Activated naive CD8-positive, alpha-beta T cell treated with anti-CD3 and anti-CD28 coated beads, Interleukin-2, amount 10 ng/mL, durations not matched to agents 7 days and 5 days (primary cell): ENCODE measurements around the gene SERTAD3. TPM values are rescaled to one million over a fixed set of nuclear protein-coding genes. Genes with fewer than 3 reads are reported as not detected.

ENCODE experiments used
- ATAC-seq: fragments of 150-1000 bp; cut with Tn5 transposase; one replicate; pipeline ENCODE4 v1.10.0; 2021; ENCODE audit warnings: low read depth, moderate library complexity
- POLR2A ChIA-PET: fragments of 350-600 bp; sonication (Branson Sonifier 250); formaldehyde crosslinking; loops from one replicate; lab custom pipeline; 2021; ENCODE audit warnings: antibody characterized with exemption; lab: Charles Lee
- DNase-seq: peaks from one replicate; pipeline ENCODE4 v3.0.0; 2021
- H3K27ac Mint-ChIP-seq: one replicate; pipeline ENCODE4 v1.8.0; 2022; ENCODE audit warnings: mild to moderate bottlenecking, mixed read lengths
- H3K27me3 Mint-ChIP-seq: one replicate; pipeline ENCODE4 v1.8.0; 2022; ENCODE audit warnings: mild to moderate bottlenecking, moderate library complexity, mixed read lengths
- H3K36me3 Mint-ChIP-seq: one replicate; pipeline ENCODE4 v1.8.0; 2021; ENCODE audit warnings: mild to moderate bottlenecking, mixed read lengths
- H3K4me1 Mint-ChIP-seq: one replicate; pipeline ENCODE4 v1.8.0; 2021; ENCODE audit warnings: mixed read lengths
- H3K4me3 Mint-ChIP-seq: one replicate; pipeline ENCODE4 v1.8.0; 2022; ENCODE audit warnings: mild to moderate bottlenecking, moderate library complexity, mixed read lengths
- H3K9me3 Mint-ChIP-seq: one replicate; pipeline ENCODE4 v1.8.0; 2021; ENCODE audit warnings: mixed read lengths
- total RNA-seq, 2 experiments: library from RNA; stranded (reverse); gene quantifications; one replicate each; pipeline ENCODE4 v1.2.3, GENCODE V29; 2021

SERTAD3 gene
- total RNA-seq, 2 experiments from 2014 or later, result 12.9 to 13.5 TPM

DNA sequence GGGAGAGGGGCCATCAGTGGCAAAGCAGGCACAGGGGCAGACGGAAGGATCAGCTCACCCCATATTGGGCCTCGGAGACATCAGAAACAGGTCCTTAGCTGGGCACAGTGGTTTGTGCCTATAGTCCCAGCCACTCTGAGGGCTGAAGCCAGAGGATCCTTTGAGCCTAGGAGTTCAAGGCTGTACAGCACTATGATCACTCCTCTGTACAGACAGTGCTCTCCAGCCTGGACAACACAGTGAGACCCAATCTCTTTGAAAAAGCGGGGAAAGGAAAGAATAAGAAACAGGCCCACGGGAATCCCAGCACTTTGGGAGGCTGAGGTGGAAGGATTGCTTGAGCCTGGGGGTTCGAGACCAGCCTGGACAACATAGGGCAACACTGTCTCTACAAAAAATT is 24.4 kb downstream of the SERTAD3 start:
- Mint-ChIP-seq H3K4me3 (peak overlapping the region; percentile 44), H3K27me3 (peaks cover 2% of the 10 kb centered on the region), H3K9me3 (no peaks in the 10 kb centered on the region), H3K36me3 (peaks cover 1% of the 10 kb centered on the region), H3K4me1 (peaks cover 36% of the 10 kb centered on the region), H3K27ac (no peak overlapping the region)
- POLR2A ChIA-PET, result interaction anchor here (0.9 to 3.8 kb wide), 7 partner anchors 10 to 114 kb away, joined by 3 to 35 read pairs (median 9); partner anchors contain the start of genes BLVRB, C19orf47, PLD3 and SERTAD3
- DNase-seq (no peak), ATAC-seq (no peak)

DNA sequence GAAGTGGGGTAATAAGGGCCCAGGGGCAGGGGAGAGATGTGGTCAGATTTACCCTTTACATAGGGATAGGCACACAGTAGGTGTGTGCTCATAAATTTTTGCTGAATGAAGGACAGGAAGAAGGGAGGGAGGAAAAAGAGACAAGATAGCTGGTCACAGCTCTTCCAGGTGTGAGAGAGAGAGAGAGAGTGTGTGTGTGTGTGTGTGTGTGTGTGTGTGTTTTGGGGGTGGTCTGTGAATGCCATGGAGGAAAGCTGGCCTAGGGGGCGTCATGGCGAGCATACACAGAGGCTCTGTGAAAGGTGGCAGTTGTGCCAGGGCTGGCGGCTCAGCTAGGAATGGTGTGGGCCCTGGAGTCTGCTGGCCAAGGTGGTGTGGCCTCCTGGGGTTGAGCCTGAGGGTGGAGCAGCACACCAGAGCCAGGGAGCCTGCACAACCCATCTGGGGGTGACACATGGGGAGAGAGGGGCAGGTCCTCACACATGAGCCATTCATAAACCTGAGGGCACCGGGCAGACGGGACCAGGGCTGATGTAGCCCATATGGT is 25.0 kb downstream of the SERTAD3 start:
- no peak for ATAC-seq
- POLR2A ChIA-PET, result interaction anchor here (3.8 kb wide), 1 partner anchor 24 kb away, joined by 35 read pairs; the partner anchor contains the start of gene SERTAD3
- no peaks in the 10 kb centered on the region for H3K9me3 Mint-ChIP-seq
- no peaks in the 10 kb centered on the region for H3K36me3 Mint-ChIP-seq
- peak overlapping the region; percentile 54 for H3K27ac Mint-ChIP-seq
- peaks cover 32% of the 10 kb centered on the region for H3K4me1 Mint-ChIP-seq
- H3K4me3 Mint-ChIP-seq, result no peak overlapping the region
- peaks cover 2% of the 10 kb centered on the region for H3K27me3 Mint-ChIP-seq
- DNase-seq, result no peak

DNA sequence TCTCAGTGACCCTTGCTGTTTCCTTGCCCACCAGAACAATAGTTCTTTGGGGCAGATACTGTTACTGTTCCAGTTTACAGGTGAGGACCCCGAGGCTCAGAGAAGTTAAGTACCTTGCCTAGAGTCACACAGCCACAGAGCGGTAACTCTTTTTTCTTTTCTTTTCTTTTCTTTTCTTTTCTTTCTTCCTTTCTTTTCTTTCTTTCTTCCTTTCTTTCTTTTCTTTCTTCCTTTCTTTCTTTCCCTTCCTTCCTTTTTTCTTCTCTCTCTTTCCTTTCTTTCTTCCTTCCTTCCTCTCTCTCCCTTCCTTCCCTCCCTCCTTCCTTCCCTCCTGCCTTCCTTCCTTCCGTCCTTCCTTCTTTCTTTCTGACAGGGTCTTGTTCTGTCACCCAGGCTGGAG is 26.1 kb downstream of the SERTAD3 start:
- POLR2A ChIA-PET, result interaction anchor here (3.1 kb wide), 1 partner anchor 15 kb away, joined by 12 read pairs; no protein-coding TSS in a partner anchor
- Mint-ChIP-seq H3K4me1 (peaks cover 37% of the 10 kb centered on the region), H3K27me3 (peaks cover 2% of the 10 kb centered on the region), H3K27ac (peak overlapping the region; percentile 27), H3K36me3 (no peaks in the 10 kb centered on the region), H3K9me3 (no peaks in the 10 kb centered on the region), H3K4me3 (no peak overlapping the region)
- no peak for DNase-seq
- no peak for ATAC-seq

DNA sequence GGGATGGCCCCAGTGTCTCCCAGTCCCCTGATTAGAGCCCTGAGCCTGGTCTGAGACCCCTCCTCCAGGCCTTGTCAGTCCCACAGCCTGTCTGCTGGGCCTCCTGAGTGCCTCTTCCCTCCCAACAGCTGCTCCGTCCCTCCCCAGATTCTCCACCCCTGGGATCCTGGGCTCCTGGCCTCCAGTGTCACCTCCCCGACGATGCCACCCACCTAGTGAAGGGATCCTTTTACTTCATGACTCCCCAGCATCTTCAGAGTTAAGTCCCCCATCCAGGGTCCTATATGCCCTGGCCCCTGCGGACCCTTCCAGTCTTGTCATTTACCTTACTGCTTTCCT is 26.5 kb downstream of the SERTAD3 start:
- H3K4me1 Mint-ChIP-seq, result peaks cover 37% of the 10 kb centered on the region
- POLR2A ChIA-PET, result interaction anchor here (3.1 kb wide), 1 partner anchor 14 kb away, joined by 12 read pairs; no protein-coding TSS in a partner anchor
- H3K4me3 Mint-ChIP-seq, result no peak overlapping the region

DNA sequence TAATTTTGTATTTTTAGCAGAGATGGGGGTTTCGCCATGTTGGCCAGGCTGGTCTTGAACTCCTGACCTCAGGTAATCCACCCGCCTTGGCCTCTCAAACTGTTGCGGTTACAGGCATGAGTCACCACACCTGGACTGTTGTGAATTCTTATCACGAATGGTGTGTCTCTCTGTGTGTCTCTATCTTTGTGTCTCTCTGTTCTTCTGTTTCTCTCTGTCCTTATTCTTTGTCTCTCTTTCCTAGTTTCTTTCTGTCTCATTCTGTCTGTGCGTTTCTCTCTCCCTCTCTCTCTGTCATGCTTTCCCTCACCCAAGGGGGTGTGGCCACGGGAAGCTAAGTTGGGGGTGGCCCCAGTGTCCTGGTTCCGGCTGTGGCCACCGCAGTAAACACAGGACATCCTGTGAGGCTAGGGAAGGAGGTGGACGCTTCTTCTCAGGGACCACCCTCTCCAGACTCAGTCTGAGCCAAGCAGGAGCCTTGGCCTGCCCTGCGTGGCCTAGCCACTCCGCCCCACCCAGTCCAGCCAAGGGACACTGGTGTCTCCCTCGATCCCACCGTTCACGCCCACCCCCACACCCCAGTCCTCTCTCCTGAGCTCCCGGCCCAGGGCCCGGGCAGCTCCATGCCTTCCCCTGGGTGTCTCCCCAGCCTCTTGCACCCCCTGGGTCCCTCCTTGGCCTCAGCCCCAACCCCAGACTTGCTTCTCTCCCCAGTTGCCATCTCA is 27.1 kb downstream of the SERTAD3 start:
- peak overlapping the region; percentile 43 for H3K4me3 Mint-ChIP-seq
- H3K27me3 Mint-ChIP-seq, result peaks cover 2% of the 10 kb centered on the region
- H3K4me1 Mint-ChIP-seq, result peaks cover 34% of the 10 kb centered on the region
- no peak for DNase-seq
- H3K36me3 Mint-ChIP-seq, result no peaks in the 10 kb centered on the region
- no peaks in the 10 kb centered on the region for H3K9me3 Mint-ChIP-seq
- ATAC-seq, result no peak
- POLR2A ChIA-PET, result interaction anchor here (3.1 kb wide), 1 partner anchor 14 kb away, joined by 12 read pairs; no protein-coding TSS in a partner anchor
- H3K27ac Mint-ChIP-seq, result peak overlapping the region; percentile 83

More for the DNA sequence above, 26.5 kb downstream of the SERTAD3 start:
- peaks cover 2% of the 10 kb centered on the region for H3K27me3 Mint-ChIP-seq
- no peaks in the 10 kb centered on the region for H3K9me3 Mint-ChIP-seq
- ATAC-seq, result no peak
- no peak for DNase-seq
- no peaks in the 10 kb centered on the region for H3K36me3 Mint-ChIP-seq
- peak overlapping the region; percentile 27 for H3K27ac Mint-ChIP-seq

DNA sequence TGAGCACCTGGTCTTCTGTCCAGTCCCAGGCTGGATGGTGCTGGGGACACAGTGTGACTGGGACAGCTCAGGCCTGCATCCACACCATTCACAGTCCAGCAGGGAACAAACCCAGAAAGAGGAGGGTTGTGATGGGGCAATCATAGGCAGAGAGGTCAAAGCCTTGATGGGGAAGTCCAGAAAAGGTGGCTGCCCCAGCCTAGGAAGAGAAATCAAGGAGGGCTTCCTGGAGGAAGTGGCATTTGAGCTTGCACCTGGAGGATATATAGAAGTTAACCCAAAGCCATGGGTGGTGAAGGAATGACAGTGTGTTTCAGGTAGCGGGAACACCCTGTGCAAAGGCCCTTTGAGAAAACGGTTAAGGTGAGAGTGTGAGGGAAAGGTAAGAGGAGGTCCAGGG is 28.4 kb downstream of the SERTAD3 start:
- Mint-ChIP-seq H3K4me3 (no peak overlapping the region), H3K36me3 (no peaks in the 10 kb centered on the region), H3K4me1 (peaks cover 30% of the 10 kb centered on the region), H3K27ac (peak overlapping the region; percentile 71), H3K9me3 (no peaks in the 10 kb centered on the region), H3K27me3 (peaks cover 2% of the 10 kb centered on the region)
- DNase-seq, result no peak
- POLR2A ChIA-PET, result interaction anchor here (2.4 to 3.1 kb wide), 2 partner anchors 10 to 12 kb away, joined by 8 to 12 read pairs; partner anchors contain the start of gene SERTAD1
- ATAC-seq, result no peak

DNA sequence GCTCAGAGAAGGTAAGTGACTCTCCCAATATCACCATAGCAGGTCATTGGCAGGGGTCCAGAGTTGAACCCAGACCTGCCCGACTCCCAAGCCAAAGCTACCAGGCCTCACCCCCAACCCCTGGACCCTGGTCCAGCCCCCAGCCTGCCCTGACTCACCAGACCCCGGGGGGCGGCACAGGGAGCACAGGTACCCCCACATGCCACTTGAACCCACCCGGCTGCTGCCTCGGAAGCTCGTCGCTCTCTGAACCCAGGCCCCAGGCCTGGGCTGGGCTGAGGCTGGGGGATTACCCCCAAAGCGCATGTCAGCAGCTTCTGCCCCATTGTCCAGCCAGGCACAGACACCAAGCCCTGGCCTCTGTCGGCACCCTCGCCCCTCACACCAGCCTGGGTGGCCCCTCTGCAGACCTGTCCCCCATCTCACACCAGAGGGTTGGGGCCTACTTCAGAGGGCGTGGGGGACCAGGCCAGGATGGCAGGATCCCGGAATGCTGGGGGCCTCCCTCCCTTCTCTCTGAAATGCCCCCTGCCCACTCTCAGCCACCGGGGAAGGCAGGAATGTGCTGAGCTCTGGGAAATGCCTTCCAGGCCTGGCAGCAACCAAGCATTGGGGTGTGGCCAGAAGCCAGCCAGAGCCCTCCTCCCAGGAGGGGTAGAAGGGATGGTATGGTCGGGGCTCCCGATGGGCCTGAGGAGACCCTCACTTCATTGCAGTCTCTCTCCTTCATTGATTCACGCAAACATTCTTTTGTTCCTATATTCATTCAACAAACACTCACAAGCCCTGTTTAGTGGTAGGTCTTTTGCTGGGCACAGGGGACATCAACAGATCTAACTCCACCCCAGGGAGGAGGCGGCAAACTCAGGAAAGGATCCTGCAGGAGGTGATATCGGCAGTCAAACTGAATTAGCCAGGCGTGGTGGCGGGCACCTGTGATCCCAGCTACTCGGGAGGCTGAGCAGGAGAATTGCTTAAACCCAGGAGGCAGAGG is 29.3 kb downstream of the SERTAD3 start:
- POLR2A ChIA-PET, result interaction anchor here (0.7 to 2.4 kb wide), 3 partner anchors 11 to 493 kb away, joined by 3 to 8 read pairs (median 3); partner anchors contain the start of gene SERTAD1
- H3K27ac Mint-ChIP-seq, result no peak overlapping the region
- peaks cover 28% of the 10 kb centered on the region for H3K4me1 Mint-ChIP-seq
- ATAC-seq (no peak), DNase-seq (no peak)
- no peaks in the 10 kb centered on the region for H3K36me3 Mint-ChIP-seq
- no peak overlapping the region for H3K4me3 Mint-ChIP-seq
- peaks cover 2% of the 10 kb centered on the region for H3K27me3 Mint-ChIP-seq
- H3K9me3 Mint-ChIP-seq, result no peaks in the 10 kb centered on the region

DNA sequence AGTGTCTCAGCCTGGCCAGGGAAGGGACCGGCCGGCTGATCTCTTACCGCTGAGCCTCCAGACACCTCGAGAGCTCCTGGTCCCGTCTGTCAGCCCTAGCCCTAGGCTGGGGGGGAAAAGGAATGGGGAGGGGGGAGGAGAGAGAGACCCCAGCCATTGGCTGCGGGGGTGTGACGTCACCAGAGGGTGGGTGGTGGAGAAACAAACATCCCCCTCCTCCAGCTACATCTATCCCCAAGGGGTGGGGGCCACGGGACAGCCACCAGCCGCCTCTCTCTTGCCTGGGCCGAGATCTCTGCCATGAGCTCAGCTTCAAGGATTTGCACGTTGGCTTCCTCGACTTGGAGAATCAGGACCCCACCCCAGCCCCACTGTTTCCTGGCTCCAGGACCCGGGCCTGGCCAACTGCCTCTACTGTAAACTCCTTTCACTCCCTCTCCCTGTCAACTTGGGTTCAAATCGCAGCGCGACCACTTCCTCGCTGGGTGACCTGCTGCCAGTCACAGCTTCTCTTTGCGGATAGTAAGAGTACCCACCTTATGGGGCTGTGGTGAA is 30.8 kb downstream of the SERTAD3 start, which contains the start of gene PRX:
Gene PRX, minus strand, starts transcription at position 88 of the 555 bp plus-strand sequence. CDS start 5,446 bp downstream, outside the sequence.
- Mint-ChIP-seq H3K27me3 (peaks cover 2% of the 10 kb centered on the region), H3K36me3 (no peaks in the 10 kb centered on the region), H3K27ac (peak within 1 kb of the TSS; percentile 56), H3K9me3 (no peaks in the 10 kb centered on the region), H3K4me1 (peaks cover 26% of the 10 kb centered on the region), H3K4me3 (no peak within 1 kb of the TSS)
- ATAC-seq, result peak; percentile 20
- POLR2A ChIA-PET, result interaction anchor here (0.7 to 1.0 kb wide), 2 partner anchors 10 to 11 kb away, joined by 3 read pairs; no protein-coding TSS in a partner anchor
- no peak for DNase-seq

DNA sequence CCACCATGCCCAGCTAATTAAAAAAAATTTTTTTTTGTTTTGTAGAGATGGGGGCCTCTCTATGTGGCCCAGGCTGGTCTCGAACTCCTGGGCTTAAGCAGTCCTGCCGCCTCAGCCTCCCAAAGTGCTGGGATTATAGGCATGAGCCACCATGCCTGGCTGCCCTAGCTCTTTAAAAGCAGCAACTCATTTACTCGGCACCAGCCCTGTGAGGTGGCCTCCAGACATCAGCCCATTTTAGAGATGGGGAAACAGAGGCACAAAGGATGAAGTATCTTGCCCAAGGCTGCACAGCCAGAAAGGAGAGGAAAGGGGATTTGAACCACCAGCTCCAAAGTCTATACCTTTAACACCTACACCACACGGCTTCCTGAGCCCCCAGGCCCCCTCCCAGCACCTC is 31.3 kb downstream of the SERTAD3 start:
- no peak for ATAC-seq
- H3K9me3 Mint-ChIP-seq, result no peaks in the 10 kb centered on the region
- no peaks in the 10 kb centered on the region for H3K36me3 Mint-ChIP-seq
- H3K27me3 Mint-ChIP-seq, result no peaks in the 10 kb centered on the region
- no peak for DNase-seq
- POLR2A ChIA-PET, result interaction anchor here (0.9 to 1.0 kb wide), 2 partner anchors 8 to 9 kb away, joined by 3 to 5 read pairs; no protein-coding TSS in a partner anchor
- H3K4me1 Mint-ChIP-seq, result peaks cover 26% of the 10 kb centered on the region
- no peak overlapping the region for H3K27ac Mint-ChIP-seq
- no peak overlapping the region for H3K4me3 Mint-ChIP-seq

DNA sequence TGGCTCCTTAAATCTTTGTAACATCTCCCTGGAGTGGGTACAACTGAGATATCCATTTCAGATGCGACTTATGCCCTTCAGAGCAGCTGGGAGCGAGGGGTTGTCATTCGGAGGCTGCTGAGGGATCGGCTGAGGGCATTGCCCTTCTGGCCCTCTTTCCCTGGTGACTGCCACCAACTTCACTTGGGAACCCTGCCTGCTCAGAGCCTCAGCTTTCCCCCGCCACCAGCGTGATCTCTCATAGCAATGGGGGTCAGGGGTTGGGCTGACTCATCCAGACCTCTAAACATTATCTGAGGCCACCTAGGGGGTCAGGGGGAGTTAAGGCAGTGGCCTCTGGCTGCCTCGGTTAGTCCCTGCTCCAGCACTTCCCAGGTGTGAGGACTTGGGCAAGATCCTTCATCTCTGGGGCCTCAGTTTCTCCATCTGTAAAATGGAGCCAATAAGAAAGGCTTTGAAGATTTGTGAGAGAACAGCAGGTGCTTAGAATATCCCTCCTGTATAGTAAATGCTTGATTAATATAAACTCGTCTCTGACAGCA is 32.1 kb downstream of the SERTAD3 start:
- H3K4me1 Mint-ChIP-seq, result peaks cover 18% of the 10 kb centered on the region
- no peak overlapping the region for H3K4me3 Mint-ChIP-seq
- DNase-seq (no peak), ATAC-seq (no peak)
- no peak overlapping the region for H3K27ac Mint-ChIP-seq
- POLR2A ChIA-PET, result interaction anchor here (0.9 to 1.8 kb wide), 3 partner anchors 8 to 14 kb away, joined by 3 to 5 read pairs (median 4); partner anchors contain the start of gene SERTAD1
- no peaks in the 10 kb centered on the region for H3K36me3 Mint-ChIP-seq
- H3K27me3 Mint-ChIP-seq, result no peaks in the 10 kb centered on the region
- no peaks in the 10 kb centered on the region for H3K9me3 Mint-ChIP-seq

DNA sequence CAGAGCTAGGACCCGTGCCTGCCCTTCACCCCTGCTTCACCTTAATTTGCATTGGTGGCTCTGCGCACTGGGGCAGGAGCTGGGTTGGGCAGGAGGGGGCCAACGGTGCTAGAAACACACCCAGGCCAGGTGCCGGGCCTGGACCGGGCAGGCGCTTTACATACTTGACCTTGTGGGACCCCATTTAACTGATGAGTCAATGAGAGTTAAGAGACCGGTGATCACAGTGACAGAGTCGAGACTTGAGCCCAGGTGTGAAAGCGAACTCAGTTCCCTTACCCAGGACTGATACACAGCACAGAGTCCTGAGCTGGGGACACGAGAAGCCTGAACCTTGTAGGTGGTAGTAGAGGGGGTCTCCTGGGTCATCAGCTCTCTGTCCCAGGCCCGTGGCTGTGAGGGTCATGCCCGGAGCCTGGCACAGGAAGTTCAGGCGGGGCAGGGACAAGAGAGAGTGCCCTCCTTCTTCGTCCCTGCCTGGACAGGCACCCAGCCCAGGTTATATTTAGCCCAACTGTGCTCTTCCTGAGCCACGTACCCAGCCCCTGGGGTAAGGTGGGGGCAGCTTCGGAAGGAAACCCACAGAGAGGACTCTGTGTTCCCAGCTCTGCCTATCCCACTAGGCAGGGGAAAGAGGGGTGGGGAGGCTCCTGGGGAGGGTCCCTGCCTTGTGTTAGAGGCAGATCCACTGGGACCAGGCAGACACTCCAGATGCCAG is 32.9 kb downstream of the SERTAD3 start:
- ATAC-seq, result no peak
- Mint-ChIP-seq H3K27me3 (no peaks in the 10 kb centered on the region), H3K27ac (no peak overlapping the region), H3K4me3 (no peak overlapping the region), H3K36me3 (no peaks in the 10 kb centered on the region), H3K4me1 (peaks cover 14% of the 10 kb centered on the region), H3K9me3 (no peaks in the 10 kb centered on the region)
- POLR2A ChIA-PET, result interaction anchor here (0.9 to 1.8 kb wide), 2 partner anchors 9 to 15 kb away, joined by 3 to 5 read pairs; partner anchors contain the start of gene SERTAD1
- no peak for DNase-seq
